HCT116 (cell line): ENCODE results near the gene OR2AP1.

ENCODE experiments used
- POLR2A ChIP-seq: IDR thresholded peaks from 2 replicates; pipeline ENCODE4 v1.7.0; 2011; ENCODE audit warnings: borderline replicate concordance; ENCODE audit not compliant: insufficient read depth, insufficient read length; ENCODE audit errors: extremely low read depth
- POLR2AphosphoS5 ChIP-seq: IDR thresholded peaks from 2 replicates; pipeline ENCODE4 v1.6.1; 2011; ENCODE audit warnings: mild to moderate bottlenecking, low read depth, low read length, moderate library complexity
- TF ChIP-seq, protein P1 (sequence below), 3 experiments: fragments of 200-600 bp in 1 of 3; sonication (generic) in 1 of 3; IDR thresholded peaks in 2 of 3; conservative IDR thresholded peaks in 1 of 3; 2 replicates each; pipeline ENCODE4 v1.5.1; 2012 to 2017; ENCODE audit warnings: low read depth in 2 of 3, low read length in 2 of 3, antibody characterized with exemption in 1 of 3, borderline replicate concordance in 1 of 3, control low read depth in 1 of 3, mild to moderate bottlenecking in 1 of 3, mixed read lengths in 1 of 3, mixed run types in 1 of 3, moderate library complexity in 1 of 3; ENCODE audit not compliant: insufficient read depth in 1 of 3

DNA sequence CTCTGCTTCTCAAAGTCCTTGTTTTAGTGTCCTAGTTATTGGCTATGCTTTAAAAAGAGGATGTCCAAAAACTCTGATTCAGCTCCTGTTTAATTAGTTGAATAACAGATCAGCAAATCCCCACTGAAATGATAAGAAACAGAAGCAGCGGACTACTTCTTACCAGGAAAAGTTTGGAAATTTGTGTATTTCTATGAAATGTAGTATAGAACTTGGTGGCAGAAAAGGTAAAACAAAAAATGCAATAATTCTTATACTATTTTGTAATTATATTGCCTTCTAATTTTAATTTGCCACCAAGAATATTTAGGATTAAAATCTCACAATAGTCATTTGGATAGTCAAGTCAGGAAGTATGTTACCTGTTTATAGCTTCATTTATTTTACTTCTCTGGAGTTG is at the start of gene OR2AP1:
- TF ChIP-seq, protein P1, sequence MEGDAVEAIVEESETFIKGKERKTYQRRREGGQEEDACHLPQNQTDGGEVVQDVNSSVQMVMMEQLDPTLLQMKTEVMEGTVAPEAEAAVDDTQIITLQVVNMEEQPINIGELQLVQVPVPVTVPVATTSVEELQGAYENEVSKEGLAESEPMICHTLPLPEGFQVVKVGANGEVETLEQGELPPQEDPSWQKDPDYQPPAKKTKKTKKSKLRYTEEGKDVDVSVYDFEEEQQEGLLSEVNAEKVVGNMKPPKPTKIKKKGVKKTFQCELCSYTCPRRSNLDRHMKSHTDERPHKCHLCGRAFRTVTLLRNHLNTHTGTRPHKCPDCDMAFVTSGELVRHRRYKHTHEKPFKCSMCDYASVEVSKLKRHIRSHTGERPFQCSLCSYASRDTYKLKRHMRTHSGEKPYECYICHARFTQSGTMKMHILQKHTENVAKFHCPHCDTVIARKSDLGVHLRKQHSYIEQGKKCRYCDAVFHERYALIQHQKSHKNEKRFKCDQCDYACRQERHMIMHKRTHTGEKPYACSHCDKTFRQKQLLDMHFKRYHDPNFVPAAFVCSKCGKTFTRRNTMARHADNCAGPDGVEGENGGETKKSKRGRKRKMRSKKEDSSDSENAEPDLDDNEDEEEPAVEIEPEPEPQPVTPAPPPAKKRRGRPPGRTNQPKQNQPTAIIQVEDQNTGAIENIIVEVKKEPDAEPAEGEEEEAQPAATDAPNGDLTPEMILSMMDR (IDR thresholded peaks at IDR 0.05 in 2 of 3, conservative IDR thresholded peaks at IDR 0.05 in 1 of 3; ENCODE audit: borderline replicate concordance in 1 of 3, insufficient read depth in 1 of 3, low read depth in 2 of 3, low read length in 2 of 3): no peak
- no peak for TF ChIP-seq POLR2AphosphoS5
- no peak for TF ChIP-seq POLR2A
